RPMI8226 (cell line): ENCODE data around the gene IGBP1.
"Not testable (repeated sequence)": the region's sequence is repeated elsewhere in the genome, so short reads cannot be mapped to it uniquely, and the experiment has no call there.

ENCODE experiments used
- DNase-seq: peaks from one replicate; pipeline ENCODE4 v3.0.0-alpha.2; 2015

Gene IGBP1

GRCh38 chrX:70168238-70169188 is 35.3 kb downstream of the IGBP1 start:
- no peak for DNase-seq

GRCh38 chrX:70169281-70169680 is 36.0 kb downstream of the IGBP1 start:
- DNase-seq, result no peak

GRCh38 chrX:70171624-70172023 is 38.4 kb downstream of the IGBP1 start:
- DNase-seq, result no peak

- no peak for DNase-seq
These were observed 39.0 kb downstream of the IGBP1 start for GRCh38 chrX:70172221-70172620.

- no peak for DNase-seq
These were observed 39.7 kb downstream of the IGBP1 start for GRCh38 chrX:70172964-70173363.

GRCh38 chrX:70174754-70175153 is 41.5 kb downstream of the IGBP1 start:
- DNase-seq, result no peak

GRCh38 chrX:70175338-70175737 is 42.1 kb downstream of the IGBP1 start:
- DNase-seq, result no peak

- DNase-seq, result no peak
These were observed 43.8 kb downstream of the IGBP1 start, which contains the start of gene DGAT2L6 for GRCh38 chrX:70176938-70177533. TSS of gene DGAT2L6 (plus strand) at chrX:70177483. CDS start at chrX:70177583, 100 bp downstream.

- DNase-seq, result no peak
These were observed 49.8 kb downstream of the IGBP1 start for GRCh38 chrX:70183091-70183490.

- no peak for DNase-seq
These were observed 57.0 kb downstream of the IGBP1 start for GRCh38 chrX:70190225-70190624.

- peak; percentile 76 for DNase-seq
These were observed 63.9 kb downstream of the IGBP1 start for GRCh38 chrX:70196961-70197720.

GRCh38 chrX:70201732-70202131 is 68.5 kb downstream of the IGBP1 start:
- DNase-seq, result no peak

- DNase-seq, result no peak
These were observed 75.2 kb downstream of the IGBP1 start for GRCh38 chrX:70208479-70208878.

- not testable (repeated sequence) for DNase-seq
These were observed 76.3 kb downstream of the IGBP1 start for GRCh38 chrX:70209570-70209969.
